ENCODE measurements around the gene C16orf90. TPM values are rescaled to one million over a fixed set of nuclear protein-coding genes. Genes with fewer than 3 reads are reported as not detected.

Gene C16orf90
- total and polyA plus RNA-seq, 2 experiments from 2014 or later: not detected

GRCh38 chr16:3490911-3491629 is 4.2 kb downstream of the C16orf90 start:
- H2AFZ ChIP-seq: no peak overlapping the region
- H3K36me3 ChIP-seq (replicated peaks; ENCODE audit: insufficient read depth, low read depth): no peaks in the 10 kb centered on the region
- no peak overlapping the region for H3K27ac ChIP-seq
- no peaks in the 10 kb centered on the region for H3K27me3 ChIP-seq
- H4K20me1 ChIP-seq (ENCODE audit: insufficient read depth, poor library complexity, severe bottlenecking): no peaks in the 10 kb centered on the region
- no peaks in the 10 kb centered on the region for H3K4me1 ChIP-seq (ENCODE audit: insufficient read depth)
- 76% methylated on average over 17 of the region's 17 CpGs for WGBS (ENCODE audit: low lambda C conversion rate, missing lambda C conversion rate)
- no peaks in the 10 kb centered on the region for H3K79me2 ChIP-seq
- H3K4me3 ChIP-seq: no peak overlapping the region
- no peaks in the 10 kb centered on the region for H3K9me2 ChIP-seq (replicated peaks; ENCODE audit: insufficient read depth)
- TF ChIP-seq EZH2 (IDR thresholded peaks at IDR 0.05; ENCODE audit: borderline replicate concordance) (no peak), EZH2phosphoT487 (IDR thresholded peaks at IDR 0.05; ENCODE audit: low read depth, severe bottlenecking, unreplicated experiment) (no peak), CTCF (IDR thresholded peaks at IDR 0.05; ENCODE audit: poor library complexity) (no peak)
- H3K4me2 ChIP-seq: no peak overlapping the region
- DNase-seq (ENCODE audit: low spot score): no peak
- no peaks in the 10 kb centered on the region for H3K9me3 ChIP-seq (ENCODE audit: low read depth)

- no peak overlapping the region for H3K4me3 ChIP-seq
- H3K4me2 ChIP-seq: no peak overlapping the region
- H3K4me1 ChIP-seq (ENCODE audit: insufficient read depth): no peaks in the 10 kb centered on the region
- no peaks in the 10 kb centered on the region for H3K9me2 ChIP-seq (replicated peaks; ENCODE audit: insufficient read depth)
- H3K79me2 ChIP-seq: no peaks in the 10 kb centered on the region
- H4K20me1 ChIP-seq (ENCODE audit: insufficient read depth, poor library complexity, severe bottlenecking): no peaks in the 10 kb centered on the region
- H2AFZ ChIP-seq: no peak overlapping the region
- no peaks in the 10 kb centered on the region for H3K9me3 ChIP-seq (ENCODE audit: low read depth)
- WGBS (ENCODE audit: low lambda C conversion rate, missing lambda C conversion rate): 75% methylated on average over 9 of the region's 13 CpGs
- no peaks in the 10 kb centered on the region for H3K36me3 ChIP-seq (replicated peaks; ENCODE audit: insufficient read depth, low read depth)
- no peak for TF ChIP-seq EZH2 (IDR thresholded peaks at IDR 0.05; ENCODE audit: borderline replicate concordance)
- TF ChIP-seq EZH2phosphoT487 (IDR thresholded peaks at IDR 0.05; ENCODE audit: low read depth, severe bottlenecking, unreplicated experiment): no peak
- TF ChIP-seq CTCF (IDR thresholded peaks at IDR 0.05; ENCODE audit: poor library complexity): no peak
- DNase-seq (ENCODE audit: low spot score): no peak
- no peaks in the 10 kb centered on the region for H3K27me3 ChIP-seq
- H3K27ac ChIP-seq: no peak overlapping the region
Measured at GRCh38 chr16:3488801-3489200, 6.5 kb downstream of the C16orf90 start.

- Histone ChIP-seq H3K79me2 (no peaks in the 10 kb centered on the region), H3K27me3 (no peaks in the 10 kb centered on the region), H3K27ac (no peak overlapping the region), H3K9me2 (replicated peaks; ENCODE audit: insufficient read depth) (no peaks in the 10 kb centered on the region), H3K4me1 (ENCODE audit: insufficient read depth) (no peaks in the 10 kb centered on the region), H3K9me3 (ENCODE audit: low read depth) (no peaks in the 10 kb centered on the region), H3K36me3 (replicated peaks; ENCODE audit: insufficient read depth, low read depth) (no peaks in the 10 kb centered on the region), H3K4me3 (no peak overlapping the region), H2AFZ (no peak overlapping the region), H3K4me2 (no peak overlapping the region), H4K20me1 (ENCODE audit: insufficient read depth, poor library complexity, severe bottlenecking) (no peaks in the 10 kb centered on the region)
- 92% methylated on average over 24 of the region's 24 CpGs for WGBS (ENCODE audit: low lambda C conversion rate, missing lambda C conversion rate)
- TF ChIP-seq CTCF (IDR thresholded peaks at IDR 0.05; ENCODE audit: poor library complexity): no peak
- no peak for TF ChIP-seq EZH2 (IDR thresholded peaks at IDR 0.05; ENCODE audit: borderline replicate concordance)
- TF ChIP-seq EZH2phosphoT487 (IDR thresholded peaks at IDR 0.05; ENCODE audit: low read depth, severe bottlenecking, unreplicated experiment): no peak
- no peak for DNase-seq (ENCODE audit: low spot score)
Measured at GRCh38 chr16:3487521-3488410, 7.5 kb downstream of the C16orf90 start.
